ENCODE results near the gene PTPRD. TPM values are rescaled to one million over a fixed set of nuclear protein-coding genes. Genes with fewer than 3 reads are reported as not detected.

PTPRD gene
- total RNA-seq, 1 experiment from 2014 or later: 32.5 TPM

GRCh38 chr9:10649076-10649475, 36.3 kb upstream of the PTPRD start:
- no peak overlapping the region for H3K56ac ChIP-seq (ENCODE audit: insufficient read length, low read depth, low read length)
- no peak overlapping the region for H2BK12ac ChIP-seq (ENCODE audit: insufficient read length, low read depth, low read length)
- H2BK120ac ChIP-seq (ENCODE audit: low read depth, low read length, poor library complexity, severe bottlenecking): no peak overlapping the region
- H4K5ac ChIP-seq (ENCODE audit: insufficient read length, low read depth, low read length): no peak overlapping the region
- H3K36me3 Mint-ChIP-seq (ENCODE audit: insufficient read depth in 1 of 3, low read depth in 3 of 3): no peaks in the 10 kb centered on the region; a peak in 2 of 7 replicates
- no peak overlapping the region for H2BK5ac ChIP-seq (ENCODE audit: insufficient read length, low read length)
- no peaks in the 10 kb centered on the region for H3K79me2 ChIP-seq (ENCODE audit: insufficient read depth, low read length)
- no peaks in the 10 kb centered on the region for H3K4me1 ChIP-seq (ENCODE audit: insufficient read depth, low read length)
- no peak for TF ChIP-seq CTCF (conservative IDR thresholded peaks at IDR 0.05)
- no peaks in the 10 kb centered on the region for H3K27me3 ChIP-seq (ENCODE audit: insufficient read depth, low read length)
- no peak overlapping the region for H3K4me3 Mint-ChIP-seq
- no peak overlapping the region for H3K14ac ChIP-seq (ENCODE audit: insufficient read depth, low read length)
- H2BK15ac ChIP-seq (ENCODE audit: low read depth, low read length): no peak overlapping the region
- H2AFZ ChIP-seq (ENCODE audit: low read length): no peak overlapping the region
- no peak overlapping the region for H3K4me2 ChIP-seq (ENCODE audit: insufficient read depth, insufficient read length, low read length)
- no peak overlapping the region for H3T11ph ChIP-seq (ENCODE audit: low read length)
- peaks cover 8 to 13% of the 10 kb centered on the region in 2 experiments; a peak in 4 of 5 replicates for H3K9me3 Mint-ChIP-seq
- no peaks in the 10 kb centered on the region for H3K23me2 ChIP-seq (ENCODE audit: insufficient read length, low read depth, low read length, poor library complexity, severe bottlenecking)
- no peak for DNase-seq
- H4K20me1 ChIP-seq (ENCODE audit: control insufficient read depth, insufficient read depth, insufficient read length): no peaks in the 10 kb centered on the region
- no peak overlapping the region for H3K27ac ChIP-seq (ENCODE audit: insufficient read length, low read depth, low read length)
- H3K23ac ChIP-seq (ENCODE audit: insufficient read length, low read depth, low read length): no peak overlapping the region
- no peak overlapping the region for H2BK20ac ChIP-seq (ENCODE audit: low read depth, low read length, poor library complexity, severe bottlenecking)
- H3K4ac ChIP-seq (ENCODE audit: low read depth, low read length): no peak overlapping the region
- H4K8ac ChIP-seq (replicated peaks; ENCODE audit: insufficient read length, low read depth, low read length): no peak overlapping the region
- H3K27me3 Mint-ChIP-seq (ENCODE audit: low read depth): no peaks in the 10 kb centered on the region
- H3K27ac Mint-ChIP-seq: no peak overlapping the region
- H3K79me1 ChIP-seq (ENCODE audit: insufficient read depth, low read depth, low read length, poor library complexity, severe bottlenecking): no peaks in the 10 kb centered on the region
- no peak overlapping the region for H2AK5ac ChIP-seq (ENCODE audit: insufficient read length, low read length)
- H3K18ac ChIP-seq (ENCODE audit: insufficient read length, low read depth, low read length): no peak overlapping the region
- no CpG with 5 or more reads among the region's 1 CpG for WGBS (ENCODE audit: extremely low coverage, insufficient read length, low lambda C conversion rate)
- no peak overlapping the region for H3K9ac ChIP-seq (ENCODE audit: extremely low read depth, insufficient read length, low read length)
- no peak overlapping the region for H4K91ac ChIP-seq (ENCODE audit: insufficient read length, low read depth, low read length)
- no peaks in the 10 kb centered on the region for H3K9me3 ChIP-seq (ENCODE audit: control insufficient read depth, low read depth, low read length)
- no peaks in the 10 kb centered on the region for H3K4me1 Mint-ChIP-seq

All from H9 (cell line).